GM18861 (cell line): ENCODE data around the gene ZNF70.

Experiments used
- ATAC-seq: cut with Tn5 transposase; IDR thresholded peaks from one replicate; pipeline ENCODE4 v1.9.1; 2021; ENCODE audit not compliant: unreplicated experiment

Gene ZNF70

DNA sequence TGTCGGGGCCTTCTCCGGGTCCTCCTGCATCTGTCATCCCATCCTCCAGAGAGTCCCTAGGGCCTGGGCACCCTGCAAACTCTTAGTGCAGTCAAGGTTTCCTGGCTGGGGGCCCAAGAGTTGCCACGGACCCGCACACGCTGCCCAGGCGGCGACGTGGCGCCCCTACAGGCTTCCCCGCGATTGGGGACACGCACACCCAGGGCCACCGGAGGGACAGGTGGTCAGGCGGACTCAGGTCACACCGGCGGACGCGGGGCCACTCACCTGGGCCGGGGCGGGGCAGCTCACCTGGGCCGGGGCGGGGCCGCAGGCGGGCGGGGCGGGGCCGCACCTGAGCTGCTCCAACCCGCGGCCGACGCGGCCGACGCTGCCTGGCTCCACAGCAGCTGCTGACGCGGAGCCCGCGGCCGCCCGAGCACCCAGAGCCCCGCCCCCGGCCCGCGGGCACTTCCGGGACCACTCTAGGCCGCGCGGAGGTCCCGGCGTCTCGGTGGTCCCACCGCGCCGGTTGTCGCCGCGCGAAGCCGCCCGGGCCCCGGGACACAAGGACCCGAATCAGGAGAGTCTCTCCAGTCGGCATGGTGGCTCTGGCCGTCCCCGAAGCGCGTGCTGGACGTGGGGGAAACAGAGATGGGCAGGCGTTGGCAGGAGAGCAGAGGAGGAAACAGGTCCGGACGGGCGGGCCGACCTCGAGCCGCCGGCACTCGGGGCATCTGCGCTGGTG is at the start of gene ZNF70:
Gene ZNF70 (minus strand): TSS at position 399 of the 727 bp plus-strand sequence. CDS start 5,972 bp downstream, outside the sequence.
- ATAC-seq = no peak

DNA sequence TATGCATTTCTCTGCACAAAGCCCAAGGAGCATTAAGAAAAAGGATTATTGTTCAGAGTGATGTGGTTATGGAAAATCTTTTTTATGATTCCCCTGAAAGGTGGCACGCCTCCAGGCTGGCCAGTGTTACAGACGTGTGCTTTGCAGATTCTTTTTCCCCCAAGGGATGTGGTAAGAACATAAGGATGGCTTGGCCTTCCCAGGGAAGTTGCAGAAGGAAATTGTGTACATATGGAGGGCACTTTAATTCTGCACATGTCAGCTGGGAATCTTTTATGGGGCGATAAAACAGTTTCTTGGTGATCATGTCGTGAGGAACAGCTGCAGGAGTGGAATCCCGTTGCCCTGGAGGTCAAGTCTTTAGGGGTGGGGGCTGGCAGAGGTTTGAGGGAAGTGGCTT is 45.5 kb upstream of the ZNF70 start:
- ATAC-seq = no peak

DNA sequence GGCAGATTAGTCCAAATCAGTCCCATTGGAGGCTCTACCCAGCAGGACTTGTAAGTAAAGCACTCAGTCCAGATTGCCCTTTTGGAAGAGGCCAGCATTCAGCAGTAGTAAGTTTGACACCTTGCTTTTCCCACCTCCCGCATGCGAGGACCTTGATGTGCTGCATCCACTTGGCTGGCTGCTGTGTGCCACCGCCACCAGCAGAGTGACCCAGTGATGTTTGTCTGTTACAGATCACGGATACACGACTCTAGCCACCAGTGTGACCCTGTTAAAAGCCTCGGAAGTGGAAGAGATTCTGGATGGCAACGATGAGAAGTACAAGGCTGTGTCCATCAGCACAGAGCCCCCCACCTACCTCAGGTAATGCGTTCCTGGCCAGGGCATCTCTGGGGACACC is 42.4 kb upstream of the ZNF70 start:
- no peak for ATAC-seq

DNA sequence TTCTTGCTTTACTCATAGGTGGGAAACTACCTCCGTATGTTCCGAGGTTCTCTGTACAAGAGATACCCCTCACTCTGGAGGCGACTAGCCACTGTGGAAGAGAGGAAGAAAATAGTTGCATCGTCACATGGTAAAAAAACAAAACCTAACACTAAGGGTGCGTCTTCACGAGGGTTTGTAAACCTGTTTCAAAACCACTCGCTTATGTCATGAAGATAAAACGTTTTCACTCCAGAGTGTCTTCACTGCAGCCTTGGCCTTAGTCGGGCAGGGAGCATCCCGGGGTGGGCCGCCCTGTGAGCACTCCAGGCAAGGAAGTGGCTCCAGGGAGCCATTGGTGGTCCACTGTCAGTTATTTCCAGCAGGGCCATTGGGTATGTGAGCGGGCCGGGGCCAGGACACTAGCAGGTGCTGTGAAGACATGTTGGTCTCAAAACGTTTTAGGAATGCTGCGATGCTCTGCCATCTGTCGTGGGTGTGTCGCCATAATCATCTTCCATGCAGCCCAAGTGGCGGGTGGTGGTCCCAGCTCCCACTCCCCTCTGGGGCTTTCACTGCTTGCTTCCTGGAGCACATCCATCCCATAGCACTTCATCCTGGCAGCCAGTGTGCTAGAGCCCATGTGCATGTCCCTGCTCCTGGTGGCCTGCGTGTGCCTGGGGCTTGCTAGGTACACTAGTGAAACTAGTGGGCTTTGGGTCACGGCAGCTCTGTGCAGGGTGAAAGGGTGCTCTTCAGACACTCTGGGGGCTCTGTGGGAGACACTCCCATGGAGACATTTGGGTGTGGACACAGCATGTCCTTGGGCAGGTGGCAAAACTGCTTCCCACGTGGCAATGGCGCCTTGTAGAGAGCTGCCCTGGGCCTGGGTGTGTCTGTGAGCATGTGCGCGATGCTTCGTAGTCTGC is 41.1 kb upstream of the ZNF70 start:
- no peak for ATAC-seq

DNA sequence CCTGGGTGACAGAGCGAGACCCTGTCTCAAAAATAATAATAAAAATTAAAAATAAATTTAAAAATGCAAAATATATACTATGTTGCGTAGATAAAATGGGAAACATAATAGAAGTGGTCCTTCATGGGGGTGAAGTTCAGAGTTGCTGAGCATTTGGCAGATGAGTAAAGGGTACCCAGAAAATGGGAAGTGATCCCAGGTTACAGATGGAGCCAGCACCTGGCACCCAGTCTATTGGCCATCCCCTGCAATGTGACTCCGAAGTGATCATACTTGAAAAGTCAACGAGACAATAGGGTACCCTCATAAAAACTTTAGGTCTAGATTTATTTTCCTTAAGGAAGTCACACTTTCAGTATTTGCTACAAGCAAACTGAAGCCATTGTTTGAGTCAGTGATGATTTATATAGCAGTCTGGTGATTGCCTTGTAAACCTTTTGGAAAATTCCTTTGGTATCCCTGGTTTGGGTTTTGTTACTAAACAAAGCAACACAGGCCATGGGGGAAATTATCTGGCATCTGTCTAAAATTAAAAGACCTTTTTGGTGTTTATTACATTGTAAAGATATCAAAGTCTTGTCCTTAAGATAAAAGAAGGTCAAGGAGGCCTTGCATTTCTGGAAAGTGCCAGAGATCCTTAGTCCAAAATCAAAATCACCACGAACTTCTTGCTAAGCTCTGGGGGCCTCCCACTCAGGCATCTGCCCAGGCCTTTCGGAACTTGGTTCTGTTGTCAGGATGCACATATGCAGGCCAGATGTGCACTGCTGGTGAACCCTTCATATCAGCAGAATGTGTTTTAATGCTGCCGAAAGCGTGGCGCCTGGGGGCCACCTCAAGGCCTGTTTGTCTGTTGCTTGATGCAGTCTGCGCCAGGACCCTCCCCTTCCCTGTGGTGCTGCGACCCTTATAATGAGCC is 40.2 kb upstream of the ZNF70 start:
- ATAC-seq = no peak

DNA sequence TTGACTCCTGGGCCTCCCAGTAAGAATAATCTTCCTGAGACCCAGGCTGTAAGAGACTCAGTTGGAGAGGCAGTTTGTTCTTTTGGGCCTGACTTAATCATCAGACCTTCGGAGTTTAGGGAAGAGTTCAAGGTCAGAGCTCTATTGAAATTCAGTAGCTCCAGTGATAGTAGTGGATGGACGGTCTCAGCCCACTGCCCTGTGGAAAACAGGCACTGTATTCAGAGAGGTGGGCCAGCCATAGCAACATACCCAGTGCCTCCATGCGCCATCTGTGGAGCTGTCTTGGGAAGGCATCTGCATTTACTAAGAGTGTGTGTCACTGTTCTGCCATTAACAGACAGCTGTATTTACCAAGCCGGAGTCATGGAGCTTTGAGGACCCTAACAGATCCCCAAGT is 38.7 kb upstream of the ZNF70 start:
- no peak for ATAC-seq

DNA sequence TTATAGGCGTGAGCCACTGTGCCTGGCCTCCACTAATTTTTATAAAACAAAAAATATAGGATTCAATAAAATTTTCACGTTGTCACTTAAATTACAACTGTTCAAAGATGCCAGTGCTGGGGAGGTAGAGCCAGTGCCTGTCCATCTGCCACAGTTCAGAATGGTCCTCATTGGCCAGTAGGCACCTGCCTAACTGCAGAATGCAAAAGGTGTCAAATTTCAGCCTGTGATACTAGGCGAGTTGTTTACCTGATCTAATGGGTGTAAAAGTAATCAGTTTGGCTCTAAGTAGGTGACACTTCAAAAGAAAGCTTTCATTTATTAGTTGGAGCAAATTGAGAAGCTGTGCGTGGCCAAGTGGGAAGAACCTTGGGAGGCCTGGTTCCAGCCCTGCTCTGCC is 38.2 kb upstream of the ZNF70 start:
- ATAC-seq = no peak

DNA sequence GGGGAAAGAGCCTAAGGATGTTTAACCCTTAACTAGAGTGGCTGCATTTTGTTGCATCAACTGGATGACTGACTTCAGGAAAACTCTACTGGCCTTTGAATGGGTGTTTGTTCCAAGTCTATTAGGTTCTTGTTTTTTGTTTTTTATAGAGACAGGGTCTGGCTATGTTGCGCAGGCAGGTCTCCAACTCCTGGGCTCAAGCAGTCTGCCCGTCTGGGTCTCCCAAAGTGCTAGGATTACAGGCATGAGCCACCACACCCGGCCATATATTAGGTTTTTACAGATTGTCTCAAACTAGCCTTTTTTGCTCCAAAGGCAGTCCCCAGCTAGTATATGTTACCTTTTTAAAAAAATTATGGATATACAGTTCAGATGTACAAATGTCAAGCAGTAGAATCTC is 37.0 kb upstream of the ZNF70 start:
- no peak for ATAC-seq

DNA sequence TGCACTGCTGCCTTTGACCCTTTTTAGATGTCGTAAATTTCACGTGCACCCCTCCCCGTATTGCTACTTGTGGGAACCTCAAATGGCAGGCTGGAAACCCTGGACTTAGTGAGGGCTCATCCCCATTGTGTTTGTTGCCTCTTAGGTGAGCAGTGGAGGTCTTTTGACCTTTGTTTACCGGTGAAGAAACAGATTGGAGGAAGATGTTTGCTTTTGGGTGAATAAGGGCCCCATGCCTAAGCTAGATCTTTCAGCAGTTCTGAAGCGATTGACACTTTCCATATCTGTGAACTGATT is 36.6 kb upstream of the ZNF70 start:
- ATAC-seq = no peak

DNA sequence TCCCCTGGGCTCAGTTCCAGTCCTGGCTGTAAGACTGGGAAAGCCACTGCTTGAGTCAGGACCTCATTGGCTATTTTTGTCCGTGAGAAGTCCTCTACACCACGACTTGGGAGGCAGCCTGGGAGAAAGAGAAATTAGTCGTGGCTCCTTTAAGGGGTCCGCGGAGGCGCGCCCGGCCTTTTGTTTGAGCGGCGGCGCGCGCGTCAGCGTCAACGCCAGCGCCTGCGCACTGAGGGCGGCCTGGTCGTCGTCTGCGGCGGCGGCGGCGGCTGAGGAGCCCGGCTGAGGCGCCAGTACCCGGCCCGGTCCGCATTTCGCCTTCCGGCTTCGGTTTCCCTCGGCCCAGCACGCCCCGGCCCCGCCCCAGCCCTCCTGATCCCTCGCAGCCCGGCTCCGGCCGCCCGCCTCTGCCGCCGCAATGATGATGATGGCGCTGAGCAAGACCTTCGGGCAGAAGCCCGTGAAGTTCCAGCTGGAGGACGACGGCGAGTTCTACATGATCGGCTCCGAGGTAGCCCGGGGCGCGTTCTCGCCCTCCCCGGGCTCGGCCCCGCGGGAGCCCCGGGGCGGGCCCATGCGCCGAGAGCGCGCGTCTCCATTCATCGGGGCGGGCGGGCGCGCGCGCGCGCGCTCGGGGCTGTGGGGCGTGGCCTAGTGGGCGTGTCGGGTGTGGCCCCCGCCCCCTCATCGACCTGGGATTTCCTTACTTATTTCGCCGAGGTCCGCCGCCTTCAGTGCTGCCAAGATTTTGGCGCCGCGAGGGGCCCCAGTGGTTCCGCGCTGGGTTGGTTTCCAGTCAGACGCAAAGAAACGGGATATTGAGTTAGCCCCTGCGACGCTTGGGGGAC is 36.1 kb upstream of the ZNF70 start, which contains the start of gene SMARCB1:
Gene SMARCB1 (plus strand): TSS at position 215 of the 848 bp plus-strand sequence. CDS start 204 bp downstream, at position 419.
- ATAC-seq = peak; percentile 58

DNA sequence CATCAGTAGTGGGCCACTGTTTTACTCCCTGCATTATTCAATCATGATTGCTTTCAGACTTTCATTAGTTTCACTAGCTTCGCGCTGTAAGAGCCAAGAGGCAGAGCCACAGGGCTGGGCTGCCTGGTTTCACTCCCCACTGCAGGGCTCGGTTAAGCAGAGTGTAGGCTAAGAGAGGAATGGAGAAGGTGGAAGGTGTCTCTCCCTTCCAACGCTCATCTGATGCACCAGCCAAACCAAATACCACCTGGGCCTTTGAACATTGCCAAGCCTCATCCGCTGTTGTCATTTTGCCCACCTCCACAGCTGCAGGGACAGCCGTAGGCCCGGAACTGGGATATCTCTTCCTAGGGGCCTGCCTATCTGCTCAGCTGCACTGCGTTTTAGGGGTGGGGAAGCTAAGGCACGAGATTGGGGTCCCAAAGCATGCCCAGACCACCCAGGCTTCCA is 35.4 kb upstream of the ZNF70 start:
- no peak for ATAC-seq

DNA sequence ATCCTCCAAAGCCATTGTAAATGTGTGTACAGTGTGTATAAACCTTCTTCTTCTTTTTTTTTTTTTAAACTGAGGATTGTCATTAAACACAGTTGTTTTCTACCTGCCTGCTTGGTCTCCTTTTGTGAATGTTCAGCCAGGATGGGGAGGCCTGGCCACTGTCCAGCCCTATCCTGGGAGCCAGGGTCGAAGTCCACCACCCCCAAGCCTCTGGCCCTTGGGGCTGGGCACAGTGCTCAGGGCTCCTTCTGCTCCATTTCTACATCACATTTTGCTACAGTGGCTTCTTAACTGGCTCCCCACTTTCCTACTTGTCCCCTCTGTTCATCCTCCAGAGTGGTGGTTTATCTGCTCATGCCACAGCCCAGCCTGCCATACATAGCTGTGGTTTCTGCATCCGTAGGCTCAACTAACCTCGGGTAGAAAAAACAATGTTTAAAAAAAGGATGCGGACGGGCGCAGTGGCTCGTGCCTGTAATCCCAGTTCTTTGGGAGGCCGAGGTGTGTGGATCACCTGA is 33.4 kb upstream of the ZNF70 start:
- ATAC-seq = no peak

DNA sequence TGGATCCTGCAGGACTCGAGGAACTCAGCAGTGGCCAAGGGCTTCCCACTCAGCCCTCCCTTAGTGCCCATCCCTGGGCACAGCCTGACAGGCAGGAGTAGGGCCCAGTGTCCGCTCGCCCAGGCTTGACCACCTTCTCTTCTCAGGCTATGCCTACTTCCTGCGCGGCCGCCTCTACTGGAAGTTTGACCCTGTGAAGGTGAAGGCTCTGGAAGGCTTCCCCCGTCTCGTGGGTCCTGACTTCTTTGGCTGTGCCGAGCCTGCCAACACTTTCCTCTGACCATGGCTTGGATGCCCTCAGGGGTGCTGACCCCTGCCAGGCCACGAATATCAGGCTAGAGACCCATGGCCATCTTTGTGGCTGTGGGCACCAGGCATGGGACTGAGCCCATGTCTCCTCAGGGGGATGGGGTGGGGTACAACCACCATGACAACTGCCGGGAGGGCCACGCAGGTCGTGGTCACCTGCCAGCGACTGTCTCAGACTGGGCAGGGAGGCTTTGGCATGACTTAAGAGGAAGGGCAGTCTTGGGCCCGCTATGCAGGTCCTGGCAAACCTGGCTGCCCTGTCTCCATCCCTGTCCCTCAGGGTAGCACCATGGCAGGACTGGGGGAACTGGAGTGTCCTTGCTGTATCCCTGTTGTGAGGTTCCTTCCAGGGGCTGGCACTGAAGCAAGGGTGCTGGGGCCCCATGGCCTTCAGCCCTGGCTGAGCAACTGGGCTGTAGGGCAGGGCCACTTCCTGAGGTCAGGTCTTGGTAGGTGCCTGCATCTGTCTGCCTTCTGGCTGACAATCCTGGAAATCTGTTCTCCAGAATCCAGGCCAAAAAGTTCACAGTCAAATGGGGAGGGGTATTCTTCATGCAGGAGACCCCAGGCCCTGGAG is 32.6 kb upstream of the ZNF70 start:
- no peak for ATAC-seq

DNA sequence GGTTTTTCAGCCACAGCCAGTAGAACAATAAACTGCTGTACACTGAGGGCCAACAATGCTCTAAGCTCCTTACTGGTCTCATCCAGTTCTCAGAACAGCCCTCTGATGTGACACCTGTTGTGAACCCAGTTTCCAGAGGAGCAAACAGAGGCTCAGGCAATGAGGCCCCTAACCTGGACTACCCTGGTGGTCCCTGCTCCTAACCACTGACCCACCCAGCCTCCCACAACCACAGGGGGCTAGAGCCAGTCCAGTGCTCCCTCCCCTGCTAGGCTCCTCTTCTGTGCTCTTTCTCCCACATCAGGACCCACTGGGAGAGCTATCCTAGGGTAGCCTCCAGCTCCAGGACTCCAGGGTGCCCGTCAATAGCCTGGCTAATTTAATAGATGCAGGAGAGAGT is 31.8 kb upstream of the ZNF70 start:
- no peak for ATAC-seq

DNA sequence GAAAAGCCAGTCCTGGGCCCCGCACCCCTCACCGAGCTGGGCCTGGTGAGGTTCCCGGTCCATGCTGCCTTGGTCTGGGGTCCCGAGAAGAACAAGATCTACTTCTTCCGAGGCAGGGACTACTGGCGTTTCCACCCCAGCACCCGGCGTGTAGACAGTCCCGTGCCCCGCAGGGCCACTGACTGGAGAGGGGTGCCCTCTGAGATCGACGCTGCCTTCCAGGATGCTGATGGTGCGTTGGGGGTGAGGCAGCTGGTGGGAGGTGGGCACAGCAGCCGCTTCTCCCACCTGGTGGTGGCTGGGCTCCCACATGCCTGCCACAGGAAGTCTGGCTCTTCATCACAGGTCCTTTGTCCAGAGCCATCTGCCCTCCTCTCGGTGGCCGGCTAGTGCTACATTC is 31.3 kb upstream of the ZNF70 start:
- no peak for ATAC-seq

DNA sequence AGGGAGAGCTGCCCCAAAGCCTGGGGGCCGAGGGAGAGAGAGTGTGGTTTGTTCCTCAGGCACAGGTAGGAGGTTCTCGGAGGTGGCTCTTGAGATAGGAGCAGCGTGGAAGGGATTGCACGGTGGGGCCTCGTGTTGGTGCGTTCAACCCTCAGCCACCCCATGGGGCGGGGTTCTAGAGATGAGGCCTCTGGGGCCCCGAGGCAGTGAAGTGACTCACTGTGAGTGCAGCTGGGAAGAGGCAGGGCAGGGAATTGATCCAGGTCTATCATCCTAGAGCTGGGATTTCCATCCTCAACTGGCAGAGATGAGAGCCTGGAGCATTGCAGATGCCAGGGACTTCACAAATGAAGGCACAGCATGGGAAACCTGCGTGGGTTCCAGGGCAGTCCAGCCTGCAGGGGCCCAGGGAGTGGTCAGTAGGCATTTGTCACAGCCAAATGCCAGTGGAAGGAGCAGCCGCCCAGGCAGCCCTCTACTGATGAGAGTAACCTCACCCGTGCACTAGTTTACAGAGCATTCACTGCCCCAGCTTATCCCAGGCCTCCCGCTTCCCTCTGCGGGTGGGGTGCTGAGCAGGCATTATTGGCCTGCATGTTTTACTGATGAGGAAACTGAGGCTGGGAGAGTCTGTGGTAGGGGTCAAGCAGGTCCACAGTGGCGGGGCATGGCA is 30.7 kb upstream of the ZNF70 start:
- ATAC-seq = no peak

DNA sequence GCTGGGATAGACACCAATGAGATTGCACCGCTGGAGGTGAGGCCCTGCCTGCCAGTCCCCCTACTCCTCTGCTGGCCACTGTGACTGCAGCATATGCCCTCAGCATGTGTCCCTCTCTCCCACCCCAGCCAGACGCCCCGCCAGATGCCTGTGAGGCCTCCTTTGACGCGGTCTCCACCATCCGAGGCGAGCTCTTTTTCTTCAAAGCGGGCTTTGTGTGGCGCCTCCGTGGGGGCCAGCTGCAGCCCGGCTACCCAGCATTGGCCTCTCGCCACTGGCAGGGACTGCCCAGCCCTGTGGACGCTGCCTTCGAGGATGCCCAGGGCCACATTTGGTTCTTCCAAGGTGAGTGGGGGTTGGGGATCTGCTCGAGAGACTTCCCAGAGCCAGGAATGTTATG is 30.2 kb upstream of the ZNF70 start:
- no peak for ATAC-seq

DNA sequence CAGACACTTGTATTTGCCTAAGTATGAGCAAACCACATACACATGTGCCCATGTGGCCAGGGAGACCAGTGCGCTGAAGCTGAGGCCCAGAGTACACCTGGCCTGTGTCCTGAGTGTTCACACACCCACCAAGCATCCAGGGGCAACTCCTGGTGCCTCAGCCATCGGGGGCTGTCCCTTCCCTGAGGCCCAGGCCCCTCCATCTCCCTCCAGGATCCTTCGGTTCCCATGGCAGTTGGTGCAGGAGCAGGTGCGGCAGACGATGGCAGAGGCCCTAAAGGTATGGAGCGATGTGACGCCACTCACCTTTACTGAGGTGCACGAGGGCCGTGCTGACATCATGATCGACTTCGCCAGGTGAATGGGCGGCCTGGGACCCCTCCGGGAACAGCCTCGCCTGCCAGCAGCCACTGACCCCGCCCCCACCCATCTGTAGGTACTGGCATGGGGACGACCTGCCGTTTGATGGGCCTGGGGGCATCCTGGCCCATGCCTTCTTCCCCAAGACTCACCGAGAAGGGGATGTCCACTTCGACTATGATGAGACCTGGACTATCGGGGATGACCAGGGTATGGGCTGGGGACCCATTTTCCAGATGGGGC is 29.3 kb upstream of the ZNF70 start:
- no peak for ATAC-seq
